Fibroblast of skin of right quadriceps (primary cell): ENCODE measurements around the gene RAB3C.

Source experiments
- DNase-seq: peaks from one replicate; pipeline ENCODE4 v3.0.0-alpha.2; 2013

RAB3C gene

GRCh38 chr5:58737671-58738070 is 154.8 kb downstream of the RAB3C start:
- no peak for DNase-seq

- no peak for DNase-seq
These were observed 155.5 kb downstream of the RAB3C start for GRCh38 chr5:58738336-58738735.

- DNase-seq: no peak
These were observed 156.2 kb downstream of the RAB3C start for GRCh38 chr5:58739051-58739450.

- DNase-seq: no peak
These were observed 158.1 kb downstream of the RAB3C start for GRCh38 chr5:58740956-58741355.

- DNase-seq: no peak
These were observed 162.5 kb downstream of the RAB3C start for GRCh38 chr5:58745350-58745749.

GRCh38 chr5:58746321-58746720 is 163.4 kb downstream of the RAB3C start:
- no peak for DNase-seq

- no peak for DNase-seq
These were observed 167.2 kb downstream of the RAB3C start for GRCh38 chr5:58750036-58750435.

- peak; percentile 46 for DNase-seq
These were observed 168.5 kb downstream of the RAB3C start for GRCh38 chr5:58751222-58751837.

- DNase-seq: no peak
These were observed 169.2 kb downstream of the RAB3C start for GRCh38 chr5:58752104-58752503.

- DNase-seq: no peak
These were observed 170.6 kb downstream of the RAB3C start for GRCh38 chr5:58753446-58753845.

GRCh38 chr5:58754250-58754649 is 171.4 kb downstream of the RAB3C start:
- DNase-seq: no peak

GRCh38 chr5:58755397-58755796 is 172.5 kb downstream of the RAB3C start:
- no peak for DNase-seq

GRCh38 chr5:58759745-58760144 is 176.9 kb downstream of the RAB3C start:
- DNase-seq: no peak

- no peak for DNase-seq
These were observed 177.3 kb downstream of the RAB3C start for GRCh38 chr5:58760222-58760621.

- DNase-seq: no peak
These were observed 178.5 kb downstream of the RAB3C start for GRCh38 chr5:58761407-58761806.

- DNase-seq: no peak
These were observed 180.5 kb downstream of the RAB3C start for GRCh38 chr5:58763390-58763789.

- DNase-seq: no peak
These were observed 181.3 kb downstream of the RAB3C start for GRCh38 chr5:58764199-58764598.

- no peak for DNase-seq
These were observed 182.2 kb downstream of the RAB3C start for GRCh38 chr5:58765058-58765457.

- no peak for DNase-seq
These were observed 184.2 kb downstream of the RAB3C start for GRCh38 chr5:58767104-58767503.

GRCh38 chr5:58770136-58770535 is 187.3 kb downstream of the RAB3C start:
- DNase-seq: no peak

GRCh38 chr5:58771796-58772195 is 188.9 kb downstream of the RAB3C start:
- DNase-seq: no peak

GRCh38 chr5:58773744-58774441 is 191.0 kb downstream of the RAB3C start:
- DNase-seq: no peak

- no peak for DNase-seq
These were observed 192.1 kb downstream of the RAB3C start for GRCh38 chr5:58774937-58775336.

GRCh38 chr5:58775701-58776262 is 192.9 kb downstream of the RAB3C start:
- DNase-seq: no peak

GRCh38 chr5:58776559-58776958 is 193.7 kb downstream of the RAB3C start:
- no peak for DNase-seq
